Ishikawa (cell line): ENCODE measurements around the gene WNT3A.

Experiments
- CEBPB ChIP-seq: IDR thresholded peaks from 2 replicates; pipeline ENCODE4 v1.6.1; 2012
- CREB1 ChIP-seq: IDR thresholded peaks from 2 replicates; pipeline ENCODE4 v1.6.1; 2012; ENCODE audit warnings: low read depth
- EGR1 ChIP-seq: IDR thresholded peaks from 2 replicates; pipeline ENCODE4 v1.6.1; 2012
- EP300 ChIP-seq: IDR thresholded peaks from 2 replicates; pipeline ENCODE4 v1.6.1; 2012; ENCODE audit warnings: borderline replicate concordance
- FOXM1 ChIP-seq: IDR thresholded peaks from 2 replicates; pipeline ENCODE4 v1.6.1; 2012; ENCODE audit warnings: low read depth, borderline replicate concordance
- MAX ChIP-seq: IDR thresholded peaks from 2 replicates; pipeline ENCODE4 v1.6.1; 2012
- NFIC ChIP-seq: IDR thresholded peaks from 2 replicates; pipeline ENCODE4 v1.6.1; 2012
- RAD21 ChIP-seq: IDR thresholded peaks from 2 replicates; pipeline ENCODE4 v1.6.1; 2012; ENCODE audit warnings: low read depth
- REST ChIP-seq: IDR thresholded peaks from 2 replicates; pipeline ENCODE4 v1.6.1; 2012; ENCODE audit warnings: low read depth, mild to moderate bottlenecking
- TAF1 ChIP-seq: IDR thresholded peaks from 2 replicates; pipeline ENCODE4 v1.6.1; 2012; ENCODE audit warnings: low read depth, mild to moderate bottlenecking
- TCF12 ChIP-seq: IDR thresholded peaks from 2 replicates; pipeline ENCODE4 v1.6.1; 2012; ENCODE audit warnings: low read depth
- TEAD4 ChIP-seq: IDR thresholded peaks from 2 replicates; pipeline ENCODE4 v1.6.1; 2012
- USF1 ChIP-seq: IDR thresholded peaks from 2 replicates; pipeline ENCODE4 v1.6.1; 2012
- YY1 ChIP-seq: IDR thresholded peaks from 2 replicates; pipeline ENCODE4 v1.6.1; 2012; ENCODE audit warnings: low read depth
- ZBTB7A ChIP-seq: IDR thresholded peaks from 2 replicates; pipeline ENCODE4 v1.6.1; 2012; ENCODE audit warnings: low read depth

The WNT3A gene

DNA sequence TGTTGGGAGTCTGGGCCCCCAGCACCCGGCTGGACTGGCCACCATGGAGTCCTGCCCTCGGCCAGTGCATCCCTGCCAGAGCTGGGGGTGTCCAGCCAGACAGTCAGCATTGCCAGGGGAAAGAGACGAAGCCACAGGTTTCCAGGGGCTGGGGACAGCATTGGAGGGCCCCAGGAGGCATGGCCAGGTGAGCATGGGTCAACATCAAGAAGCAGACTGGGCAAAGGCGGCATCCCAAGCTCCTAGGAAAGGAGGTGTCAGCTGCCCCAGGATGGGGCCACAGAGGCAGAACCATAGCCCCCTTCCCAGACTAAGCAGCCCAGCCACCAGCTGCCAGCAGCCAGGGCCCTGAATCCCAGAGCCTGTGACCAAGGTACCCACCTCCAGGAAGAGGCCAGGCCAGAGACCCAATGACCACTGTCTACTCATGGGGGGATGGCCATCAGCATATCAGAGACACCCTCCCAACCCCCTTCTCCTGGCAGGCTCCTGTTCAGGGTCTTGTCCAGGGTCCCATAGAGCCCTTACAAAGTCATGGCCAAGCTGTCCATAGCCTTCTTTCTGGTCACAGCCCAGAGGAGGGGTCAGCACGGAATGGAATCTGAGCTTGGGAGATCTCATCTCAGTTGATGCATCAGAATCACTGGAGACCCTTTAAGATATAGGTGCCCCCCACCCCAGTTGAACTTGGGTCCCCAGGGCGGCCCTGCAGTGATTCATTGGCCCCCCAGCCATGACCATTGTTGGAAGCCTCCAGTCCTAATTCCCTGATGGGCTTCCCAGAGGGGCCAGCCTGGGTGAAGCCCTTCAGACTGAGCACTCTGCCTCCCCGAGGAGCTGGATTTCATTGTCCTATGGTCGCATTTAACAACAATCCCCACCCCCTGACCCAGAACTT, 32.5 kb downstream of the WNT3A start:
- TF ChIP-seq USF1, result no peak
- no peak for TF ChIP-seq TEAD4
- no peak for TF ChIP-seq FOXM1
- no peak for TF ChIP-seq NFIC
- no peak for TF ChIP-seq YY1
- TF ChIP-seq CREB1, result no peak
- TF ChIP-seq REST, result no peak

GRCh38 chr1:228039986-228040385, 33.2 kb downstream of the WNT3A start:
- no peak for TF ChIP-seq REST

DNA sequence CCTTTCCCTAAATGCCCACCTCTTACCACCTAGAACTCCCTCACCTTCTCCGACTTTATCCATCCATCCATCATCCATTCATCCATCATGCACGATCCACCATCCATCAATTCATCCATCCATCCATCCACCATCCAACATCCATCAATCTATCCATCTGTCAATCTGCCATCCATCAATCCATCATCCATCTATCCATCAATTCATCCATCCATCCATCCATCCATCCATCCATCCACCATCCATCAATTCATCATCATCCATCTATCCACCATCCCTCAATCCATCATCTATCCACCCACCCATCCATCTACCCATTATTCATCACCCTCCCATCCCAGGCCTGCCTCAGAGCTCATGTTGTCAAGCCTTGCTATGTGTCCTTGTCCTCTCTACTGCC, 34.5 kb downstream of the WNT3A start:
- TF ChIP-seq FOXM1, result no peak
- TF ChIP-seq YY1, result no peak
- no peak for TF ChIP-seq REST
- no peak for TF ChIP-seq NFIC
- no peak for TF ChIP-seq MAX
- TF ChIP-seq EP300, result no peak
- TF ChIP-seq USF1, result no peak
- TF ChIP-seq TAF1, result no peak
- TF ChIP-seq TEAD4, result no peak
- TF ChIP-seq ZBTB7A, result no peak
- no peak for TF ChIP-seq RAD21
- no peak for TF ChIP-seq EGR1
- no peak for TF ChIP-seq TCF12
- TF ChIP-seq CEBPB, result no peak
- no peak for TF ChIP-seq CREB1

- TF ChIP-seq TCF12 (no peak), EP300 (no peak), EGR1 (no peak), CEBPB (no peak), REST (no peak)
These were observed 35.7 kb downstream of the WNT3A start for GRCh38 chr1:228042508-228042907.
